Osteoblast (primary cell): Measurements from ENCODE around the gene MB21D2. TPM values are rescaled to one million over a fixed set of nuclear protein-coding genes. Genes with fewer than 3 reads are reported as not detected.

Source experiments
- DNase-seq: peaks from one replicate; pipeline ENCODE4 v3.0.0; 2011; ENCODE audit warnings: low spot score, mixed read lengths; ENCODE audit not compliant: insufficient read length; ENCODE audit errors: missing footprints
- H2AFZ ChIP-seq: 2 replicates; pipeline ENCODE4 v1.6.0; 2011; ENCODE audit warnings: mild to moderate bottlenecking, low read length
- H3K27ac ChIP-seq: 2 replicates; pipeline ENCODE4 v1.5.1; 2011; ENCODE audit warnings: mild to moderate bottlenecking, low read depth, low read length, moderate library complexity
- H3K27me3 ChIP-seq: 2 replicates; pipeline ENCODE4 v1.6.0; 2012; ENCODE audit warnings: mild to moderate bottlenecking, control low read depth, inconsistent platforms, low read length, moderate library complexity; ENCODE audit not compliant: insufficient read depth
- H3K36me3 ChIP-seq: 2 replicates; pipeline ENCODE4 v1.5.1; 2011; ENCODE audit warnings: mild to moderate bottlenecking, low read length, control low read depth, moderate library complexity; ENCODE audit not compliant: insufficient read depth
- H3K4me1 ChIP-seq: 2 replicates; pipeline ENCODE4 v1.5.1; 2011; ENCODE audit warnings: mild to moderate bottlenecking, low read length, control low read depth, moderate library complexity; ENCODE audit not compliant: insufficient read depth
- H3K4me2 ChIP-seq: 2 replicates; pipeline ENCODE4 v1.6.0; 2011; ENCODE audit warnings: mild to moderate bottlenecking, low read length; ENCODE audit not compliant: insufficient read depth
- H3K4me3 ChIP-seq: fragments of 200-600 bp; sonication (generic); 3 replicates; pipeline ENCODE4 v1.5.1; 2012; ENCODE audit warnings: mild to moderate bottlenecking, low read length, inconsistent platforms; ENCODE audit not compliant: insufficient read depth
- H3K79me2 ChIP-seq: 2 replicates; pipeline ENCODE4 v1.6.0; 2012; ENCODE audit warnings: mild to moderate bottlenecking, low read length, control low read depth, inconsistent platforms; ENCODE audit not compliant: insufficient read depth
- H3K9me3 ChIP-seq: 2 replicates; pipeline ENCODE4 v1.5.1; 2011; ENCODE audit warnings: low read depth, low read length, control low read depth
- H4K20me1 ChIP-seq: 2 replicates; pipeline ENCODE4 v1.6.0; 2012; ENCODE audit warnings: mild to moderate bottlenecking, low read length, control low read depth; ENCODE audit not compliant: insufficient read depth
- total RNA-seq: library from RNA; depleted of rRNA; stranded (reverse); fragments of >200 nt; gene quantifications from 2 replicates; pipeline ENCODE4 v1.2.3, GENCODE V29; 2012
- TF ChIP-seq, protein P1 (sequence below): IDR thresholded peaks from 2 replicates; pipeline ENCODE4 v1.5.1; 2011; ENCODE audit warnings: mild to moderate bottlenecking, low read depth, low read length, moderate library complexity; ENCODE audit errors: extremely low read depth

Gene MB21D2
- total RNA-seq, 1 donor, result 6.5 TPM

DNA sequence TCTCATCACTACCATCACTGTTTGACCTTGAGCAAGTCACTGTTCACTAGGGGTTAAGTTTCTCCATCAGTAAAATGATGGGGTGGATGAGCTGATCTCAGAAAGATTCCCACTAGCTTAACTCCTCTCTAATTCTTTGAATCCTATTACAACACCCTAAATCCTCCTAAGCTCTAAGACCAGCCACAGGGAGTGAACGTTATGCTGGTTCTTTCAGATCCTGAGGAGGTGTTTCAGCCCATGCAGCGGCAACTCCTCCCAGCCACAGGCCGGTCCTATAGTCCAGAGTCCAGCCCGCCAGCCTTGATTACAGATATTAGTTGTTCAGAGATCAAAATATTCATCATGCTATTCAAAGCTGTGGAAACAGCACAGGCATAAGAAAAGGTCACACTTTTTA is 15.1 kb downstream of the MB21D2 start:
- peaks cover 3% of the 10 kb centered on the region for H3K36me3 ChIP-seq
- DNase-seq, result no peak
- H3K4me2 ChIP-seq, result no peak overlapping the region
- H3K27ac ChIP-seq, result no peak overlapping the region
- TF ChIP-seq, protein P1, sequence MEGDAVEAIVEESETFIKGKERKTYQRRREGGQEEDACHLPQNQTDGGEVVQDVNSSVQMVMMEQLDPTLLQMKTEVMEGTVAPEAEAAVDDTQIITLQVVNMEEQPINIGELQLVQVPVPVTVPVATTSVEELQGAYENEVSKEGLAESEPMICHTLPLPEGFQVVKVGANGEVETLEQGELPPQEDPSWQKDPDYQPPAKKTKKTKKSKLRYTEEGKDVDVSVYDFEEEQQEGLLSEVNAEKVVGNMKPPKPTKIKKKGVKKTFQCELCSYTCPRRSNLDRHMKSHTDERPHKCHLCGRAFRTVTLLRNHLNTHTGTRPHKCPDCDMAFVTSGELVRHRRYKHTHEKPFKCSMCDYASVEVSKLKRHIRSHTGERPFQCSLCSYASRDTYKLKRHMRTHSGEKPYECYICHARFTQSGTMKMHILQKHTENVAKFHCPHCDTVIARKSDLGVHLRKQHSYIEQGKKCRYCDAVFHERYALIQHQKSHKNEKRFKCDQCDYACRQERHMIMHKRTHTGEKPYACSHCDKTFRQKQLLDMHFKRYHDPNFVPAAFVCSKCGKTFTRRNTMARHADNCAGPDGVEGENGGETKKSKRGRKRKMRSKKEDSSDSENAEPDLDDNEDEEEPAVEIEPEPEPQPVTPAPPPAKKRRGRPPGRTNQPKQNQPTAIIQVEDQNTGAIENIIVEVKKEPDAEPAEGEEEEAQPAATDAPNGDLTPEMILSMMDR, result no peak
- H3K79me2 ChIP-seq, result peaks cover 38% of the 10 kb centered on the region
- no peak overlapping the region for H3K4me3 ChIP-seq
- H3K4me1 ChIP-seq, result peaks cover 31% of the 10 kb centered on the region
- no peaks in the 10 kb centered on the region for H3K27me3 ChIP-seq
- no peaks in the 10 kb centered on the region for H3K9me3 ChIP-seq
- peaks cover 6% of the 10 kb centered on the region for H4K20me1 ChIP-seq
- H2AFZ ChIP-seq, result no peak overlapping the region

DNA sequence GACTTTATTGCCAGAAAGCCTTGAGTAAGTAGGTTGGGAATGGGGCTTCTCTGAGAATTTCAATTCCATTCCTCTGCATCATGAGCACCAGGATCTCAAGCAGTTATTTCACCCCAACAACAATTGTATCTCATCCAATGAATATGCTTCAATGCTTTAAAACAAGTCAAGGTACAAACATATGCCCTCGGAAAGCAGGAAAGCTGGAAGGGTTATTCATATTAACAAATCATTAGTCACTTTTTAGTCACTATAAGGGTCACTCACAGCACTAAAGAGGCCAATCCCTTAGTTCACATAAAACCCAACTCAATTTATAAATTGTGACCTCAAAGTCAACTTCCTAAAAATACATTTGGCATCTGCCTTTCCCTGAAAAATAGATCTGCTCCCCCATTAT is 16.2 kb downstream of the MB21D2 start:
- Histone ChIP-seq H3K4me3 (no peak overlapping the region), H2AFZ (no peak overlapping the region), H3K9me3 (no peaks in the 10 kb centered on the region), H3K36me3 (peaks cover 3% of the 10 kb centered on the region), H3K4me1 (peaks cover 31% of the 10 kb centered on the region), H3K27ac (peak overlapping the region; percentile 90), H3K4me2 (peak overlapping the region; percentile 54), H4K20me1 (peaks cover 2% of the 10 kb centered on the region), H3K27me3 (no peaks in the 10 kb centered on the region), H3K79me2 (peaks cover 37% of the 10 kb centered on the region)
- TF ChIP-seq, protein P1, result no peak
- no peak for DNase-seq

GRCh38 chr3:192899540-192899982 is 18.1 kb downstream of the MB21D2 start:
- H3K27ac ChIP-seq, result peak overlapping the region; percentile 93
- H3K36me3 ChIP-seq, result peaks cover 3% of the 10 kb centered on the region
- peak overlapping the region; percentile 41 for H3K4me2 ChIP-seq
- H3K79me2 ChIP-seq, result peaks cover 40% of the 10 kb centered on the region
- H4K20me1 ChIP-seq, result peaks cover 2% of the 10 kb centered on the region
- no peaks in the 10 kb centered on the region for H3K9me3 ChIP-seq
- H2AFZ ChIP-seq, result peak overlapping the region; percentile 70
- TF ChIP-seq, protein P1, result no peak
- H3K27me3 ChIP-seq, result no peaks in the 10 kb centered on the region
- no peak for DNase-seq
- peaks cover 31% of the 10 kb centered on the region for H3K4me1 ChIP-seq
- H3K4me3 ChIP-seq, result no peak overlapping the region

DNA sequence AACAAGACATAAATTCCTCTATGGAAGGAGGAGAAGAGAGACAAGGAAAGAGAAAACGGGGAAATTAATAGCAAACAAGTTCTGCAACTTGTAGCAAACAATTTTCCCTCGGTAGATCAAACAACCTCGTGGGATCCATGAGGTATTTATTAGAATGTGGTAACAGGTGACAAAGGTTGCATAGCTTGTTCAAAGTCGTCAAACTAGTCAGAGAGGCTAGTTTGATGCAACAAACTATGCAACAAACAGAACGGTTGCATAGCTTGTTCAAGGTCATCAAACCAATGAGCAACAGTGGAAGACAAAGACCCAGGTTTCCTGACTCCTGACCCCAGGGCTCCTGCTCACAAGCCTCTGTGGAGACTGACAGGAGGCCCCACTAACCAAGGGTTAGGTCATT is 20.7 kb downstream of the MB21D2 start:
- no peak for DNase-seq
- H3K27ac ChIP-seq, result no peak overlapping the region
- H3K4me2 ChIP-seq, result no peak overlapping the region
- H3K36me3 ChIP-seq, result no peaks in the 10 kb centered on the region
- peaks cover 35% of the 10 kb centered on the region for H3K4me1 ChIP-seq
- peaks cover 2% of the 10 kb centered on the region for H4K20me1 ChIP-seq
- no peak overlapping the region for H2AFZ ChIP-seq
- H3K27me3 ChIP-seq, result no peaks in the 10 kb centered on the region
- TF ChIP-seq, protein P1, result no peak
- H3K9me3 ChIP-seq, result no peaks in the 10 kb centered on the region
- no peak overlapping the region for H3K4me3 ChIP-seq
- peaks cover 31% of the 10 kb centered on the region for H3K79me2 ChIP-seq
